HCT116 (cell line): ENCODE results near the gene FGFRL1. TPM values are rescaled to one million over a fixed set of nuclear protein-coding genes. Genes with fewer than 3 reads are reported as not detected.

Source experiments
- ATAC-seq: fragments of 200-7000 bp; cut with Tn5 transposase; 2 replicates; pipeline ENCODE4 v1.9.1; 2020; ENCODE audit warnings: mild to moderate bottlenecking, moderate library complexity
- BruUV-seq: library from RNA; stranded (reverse); fragments of 400-500 nt; replicated peaks from 2 replicates; lab custom pipeline; 2021; lab: Mats Ljungman, UMichigan
- CTCF ChIA-PET: fragments of 300-600 bp; sonication (Branson Sonifier 250); formaldehyde crosslinking; loops from one replicate; lab custom pipeline; 2021; ENCODE audit warnings: antibody characterized with exemption; lab: Charles Lee
- POLR2A ChIA-PET: fragments of 300-600, 350-600 bp; sonication (Branson Sonifier 250); formaldehyde crosslinking; loops from one replicate; lab custom pipeline; 2021; ENCODE audit warnings: antibody characterized with exemption; lab: Charles Lee
- RAD21 ChIA-PET, 2 experiments: fragments of 300-600 bp; sonication (Branson Sonifier 250); formaldehyde crosslinking; loops; one replicate each; lab custom pipeline; 2023; ENCODE audit warnings: low total read pairs in 2 of 2; ENCODE audit not compliant: uncharacterized antibody in 2 of 2, unreplicated experiment in 2 of 2, low non-redundant PET in 1 of 2; lab: Charles Lee
- DNase-seq: peaks from one replicate; pipeline ENCODE4 v3.0.0-alpha.2; 2010; ENCODE audit warnings: low read depth, low spot score
- H2AFZ ChIP-seq: fragments of 200-600 bp; shearing (Covaris generic), sonication (generic); 2 replicates; pipeline ENCODE4 v1.6.1; 2017; ENCODE audit warnings: low read depth, mixed run types, mixed read lengths, antibody characterized with exemption, low read length; ENCODE audit not compliant: poor library complexity, severe bottlenecking
- H3K27ac ChIP-seq: 2 replicates; pipeline ENCODE4 v1.5.1; 2012; ENCODE audit warnings: low read depth, low read length
- H3K27me3 ChIP-seq: fragments of 200-600 bp; sonication (generic); 2 replicates; pipeline ENCODE4 v1.6.1; 2016; ENCODE audit warnings: mixed run types, low read length, mixed read lengths; ENCODE audit not compliant: insufficient read depth
- H3K36me3 ChIP-seq, 2 experiments: fragments of 200-500 bp in 1 of 2; fragments of 200-600 bp in 1 of 2; sonication (Bioruptor generic) in 1 of 2; sonication (generic) in 1 of 2; 2 replicates each; pipeline versions ENCODE4 v1.5.1 to v1.6.1; 2014 to 2016; ENCODE audit warnings: low read length in 2 of 2, inconsistent platforms in 1 of 2, mixed read lengths in 1 of 2, mixed run types in 1 of 2; ENCODE audit not compliant: insufficient read depth in 2 of 2, control insufficient read depth in 1 of 2
- H3K4me1 ChIP-seq, 2 experiments: fragments of 200-600 bp in 1 of 2; sonication (generic) in 1 of 2; 2 replicates each; pipeline versions ENCODE4 v1.5.1 to v1.6.1; 2012 to 2017; ENCODE audit warnings: low read length in 2 of 2, inconsistent platforms in 1 of 2, mild to moderate bottlenecking in 1 of 2, mixed read lengths in 1 of 2, mixed run types in 1 of 2, moderate library complexity in 1 of 2; ENCODE audit not compliant: insufficient read depth in 2 of 2, control insufficient read depth in 1 of 2
- H3K4me2 ChIP-seq: fragments of 200-600 bp; sonication (generic); 2 replicates; pipeline ENCODE4 v1.6.1; 2017; ENCODE audit warnings: mixed run types, low read length, mixed read lengths
- H3K4me3 ChIP-seq, 2 experiments: fragments of 200-600 bp in 1 of 2; sonication (generic) in 1 of 2; replicated peaks in 1 of 2; 2 replicates each; pipeline ENCODE4 v1.5.1; 2011 to 2016; ENCODE audit warnings: low read length in 2 of 2, control low read depth in 1 of 2, low read depth in 1 of 2, mild to moderate bottlenecking in 1 of 2, mixed read lengths in 1 of 2, mixed run types in 1 of 2
- H3K79me2 ChIP-seq: fragments of 200-600 bp; sonication (generic); 2 replicates; pipeline ENCODE4 v1.6.1; 2017; ENCODE audit warnings: mild to moderate bottlenecking, mixed run types, low read length, moderate library complexity, mixed read lengths; ENCODE audit not compliant: insufficient read depth
- H3K9ac ChIP-seq: fragments of 200-600 bp; sonication (generic); 2 replicates; pipeline ENCODE4 v1.6.1; 2016; ENCODE audit warnings: low read length, mixed read lengths
- H3K9me2 ChIP-seq: fragments of 200-600 bp; sonication (generic), shearing (Covaris generic); 2 replicates; pipeline ENCODE4 v1.6.1; 2017; ENCODE audit warnings: mixed run types, mild to moderate bottlenecking, moderate library complexity; ENCODE audit not compliant: insufficient read depth
- H3K9me3 ChIP-seq, 2 experiments: fragments of 200-500 bp in 1 of 2; fragments of 200-600 bp in 1 of 2; sonication (Bioruptor generic) in 1 of 2; sonication (generic) in 1 of 2; 2 replicates each; pipeline ENCODE4 v1.6.1; 2014 to 2017; ENCODE audit warnings: low read length in 2 of 2, mixed read lengths in 2 of 2, inconsistent platforms in 1 of 2, low read depth in 1 of 2, mild to moderate bottlenecking in 1 of 2, mixed run types in 1 of 2, moderate library complexity in 1 of 2; ENCODE audit not compliant: control insufficient read depth in 1 of 2, insufficient read depth in 1 of 2
- H4K20me1 ChIP-seq: fragments of 200-600 bp; sonication (generic), shearing (Covaris generic); 2 replicates; pipeline ENCODE4 v1.6.1; 2017; ENCODE audit warnings: mixed run types, mild to moderate bottlenecking, moderate library complexity; ENCODE audit not compliant: insufficient read depth
- CEBPB ChIP-seq: IDR thresholded peaks from 2 replicates; pipeline ENCODE4 v1.6.1; 2012; ENCODE audit warnings: low read depth
- JUND ChIP-seq: IDR thresholded peaks from 2 replicates; pipeline ENCODE4 v1.6.1; 2012
- SP1 ChIP-seq: IDR thresholded peaks from 2 replicates; pipeline ENCODE4 v1.6.1; 2012; ENCODE audit warnings: low read depth
- SRF ChIP-seq: IDR thresholded peaks from 2 replicates; pipeline ENCODE4 v1.6.1; 2012; ENCODE audit warnings: low read depth
- YY1 ChIP-seq: IDR thresholded peaks from 2 replicates; pipeline ENCODE4 v1.6.1; 2011; ENCODE audit warnings: low read length, low read depth, moderate library complexity, mild to moderate bottlenecking; ENCODE audit not compliant: insufficient replicate concordance; ENCODE audit errors: extremely low read depth
- ZNF274 ChIP-seq: fragments of 200-500 bp; sonication (Bioruptor generic); IDR thresholded peaks from 2 replicates; pipeline ENCODE4 v1.6.1; 2014; ENCODE audit warnings: mild to moderate bottlenecking, low read depth, low read length, inconsistent platforms
- intact Hi-C: fragments of 100-400 bp; cut with micrococcal nuclease; formaldehyde crosslinking; loops from 2 replicates; pipeline ENCODE4 v1.10.0; 2022
- total RNA-seq: library from RNA; stranded (reverse); gene quantifications from one replicate; pipeline ENCODE4 v1.2.1, GENCODE V29; 2021; ENCODE audit not compliant: unreplicated experiment
- TF ChIP-seq, protein P1 (sequence below): IDR thresholded peaks from 2 replicates; pipeline ENCODE4 v1.6.1; 2012; ENCODE audit warnings: low read depth

FGFRL1 gene
- total RNA-seq, 1 experiment from 2014 or later = 91.1 TPM

DNA sequence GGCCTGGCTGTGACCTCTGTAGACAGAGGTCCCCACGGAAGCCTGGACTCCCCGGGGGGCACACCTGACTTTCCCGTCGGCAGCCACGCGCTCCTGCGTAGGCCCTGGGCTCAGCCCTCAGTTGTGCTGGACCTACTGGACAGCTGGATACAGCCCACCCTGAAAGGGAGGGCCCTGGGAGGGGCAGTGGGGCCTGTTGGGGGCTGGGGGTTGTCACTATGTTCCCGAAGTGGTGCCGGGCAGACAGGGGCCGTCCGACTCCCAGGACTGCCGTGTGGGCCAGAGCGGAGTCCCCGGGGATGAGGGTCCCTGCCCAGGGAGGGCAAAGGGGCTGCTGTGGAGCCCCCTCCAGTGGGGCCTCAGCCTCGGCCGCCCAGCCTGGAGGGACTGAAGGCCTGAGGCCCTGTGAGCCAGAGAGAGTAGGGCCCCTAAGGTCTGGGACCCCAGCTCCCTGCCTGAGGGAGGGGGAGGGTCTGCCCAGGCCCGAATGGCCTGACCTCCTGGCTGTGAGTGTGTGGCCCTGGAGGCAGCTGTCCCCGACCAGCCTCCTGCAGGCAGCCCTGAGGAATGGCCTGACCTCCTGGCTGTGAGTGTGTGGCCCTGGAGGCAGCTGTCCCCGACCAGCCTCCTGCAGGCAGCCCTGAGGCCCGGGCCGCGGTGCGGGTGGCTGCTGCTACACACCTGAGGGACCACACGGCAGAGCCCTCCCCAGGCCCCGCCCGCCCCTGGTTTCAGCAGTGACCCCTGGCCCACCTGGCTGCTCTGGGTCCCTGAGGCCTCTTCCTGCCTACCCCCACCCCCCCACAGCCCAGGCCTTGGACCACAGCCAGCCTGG is 25.8 kb downstream of the FGFRL1 start:
- H3K4me1 ChIP-seq = peaks cover 35 to 43% of the 10 kb centered on the region in 2 experiments
- H3K9me3 ChIP-seq = no peaks in the 10 kb centered on the region

More for the DNA sequence above, 25.8 kb downstream of the FGFRL1 start:
- TF ChIP-seq JUND = no peak
- TF ChIP-seq CEBPB = no peak
- TF ChIP-seq SP1 = no peak
- TF ChIP-seq, protein P1, sequence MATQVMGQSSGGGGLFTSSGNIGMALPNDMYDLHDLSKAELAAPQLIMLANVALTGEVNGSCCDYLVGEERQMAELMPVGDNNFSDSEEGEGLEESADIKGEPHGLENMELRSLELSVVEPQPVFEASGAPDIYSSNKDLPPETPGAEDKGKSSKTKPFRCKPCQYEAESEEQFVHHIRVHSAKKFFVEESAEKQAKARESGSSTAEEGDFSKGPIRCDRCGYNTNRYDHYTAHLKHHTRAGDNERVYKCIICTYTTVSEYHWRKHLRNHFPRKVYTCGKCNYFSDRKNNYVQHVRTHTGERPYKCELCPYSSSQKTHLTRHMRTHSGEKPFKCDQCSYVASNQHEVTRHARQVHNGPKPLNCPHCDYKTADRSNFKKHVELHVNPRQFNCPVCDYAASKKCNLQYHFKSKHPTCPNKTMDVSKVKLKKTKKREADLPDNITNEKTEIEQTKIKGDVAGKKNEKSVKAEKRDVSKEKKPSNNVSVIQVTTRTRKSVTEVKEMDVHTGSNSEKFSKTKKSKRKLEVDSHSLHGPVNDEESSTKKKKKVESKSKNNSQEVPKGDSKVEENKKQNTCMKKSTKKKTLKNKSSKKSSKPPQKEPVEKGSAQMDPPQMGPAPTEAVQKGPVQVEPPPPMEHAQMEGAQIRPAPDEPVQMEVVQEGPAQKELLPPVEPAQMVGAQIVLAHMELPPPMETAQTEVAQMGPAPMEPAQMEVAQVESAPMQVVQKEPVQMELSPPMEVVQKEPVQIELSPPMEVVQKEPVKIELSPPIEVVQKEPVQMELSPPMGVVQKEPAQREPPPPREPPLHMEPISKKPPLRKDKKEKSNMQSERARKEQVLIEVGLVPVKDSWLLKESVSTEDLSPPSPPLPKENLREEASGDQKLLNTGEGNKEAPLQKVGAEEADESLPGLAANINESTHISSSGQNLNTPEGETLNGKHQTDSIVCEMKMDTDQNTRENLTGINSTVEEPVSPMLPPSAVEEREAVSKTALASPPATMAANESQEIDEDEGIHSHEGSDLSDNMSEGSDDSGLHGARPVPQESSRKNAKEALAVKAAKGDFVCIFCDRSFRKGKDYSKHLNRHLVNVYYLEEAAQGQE = no peak
- TF ChIP-seq YY1 = no peak
- no peak for TF ChIP-seq ZNF274
- TF ChIP-seq SRF = no peak
- TF ChIP-seq, all 23 proteins: peak for 0
- no peaks in the 10 kb centered on the region for H3K36me3 ChIP-seq
- H3K9ac ChIP-seq = no peak overlapping the region
- intact Hi-C loops = no loop called here
- H3K4me3 ChIP-seq = no peak overlapping the region
- RAD21 ChIA-PET = no interaction called here
- H3K79me2 ChIP-seq = no peaks in the 10 kb centered on the region
- no peaks in the 10 kb centered on the region for H3K9me2 ChIP-seq
- H2AFZ ChIP-seq = no peak overlapping the region
- no peak for DNase-seq
- ATAC-seq = no peak
- POLR2A ChIA-PET = no interaction called here
- CTCF ChIA-PET = no interaction called here
- H4K20me1 ChIP-seq = no peaks in the 10 kb centered on the region
- no peak overlapping the region for H3K27ac ChIP-seq
- H3K27me3 ChIP-seq = no peaks in the 10 kb centered on the region
- no peak overlapping the region for H3K4me2 ChIP-seq
- BruUV-seq = no TSS peak
